Stomach (tissue), 19 donors: ENCODE measurements around the gene CRYBB1. TPM values are rescaled to one million over a fixed set of nuclear protein-coding genes. Genes with fewer than 3 reads are reported as not detected.

Source experiments
- DNase-seq, 2 donors: peaks; one replicate each; pipeline versions ENCODE4 v3.0.0 to v3.0.0-alpha.2; 2013 to 2019
- H3K27ac ChIP-seq, 5 donors: fragments of 200-600 bp in 4 of 5; sonication (generic) in 4 of 5; one replicate each; pipeline ENCODE4 v1.5.1; 2013 to 2019; ENCODE audit warnings: mild to moderate bottlenecking in 1 of 5, moderate library complexity in 1 of 5
- H3K27me3 ChIP-seq, 3 donors: fragments of 200-600 bp; sonication (generic); one replicate each; pipeline ENCODE4 v1.5.1; 2017 to 2019; ENCODE audit warnings: mixed run types in 1 of 3
- H3K36me3 ChIP-seq, 4 donors: fragments of 200-600 bp; sonication (generic); 1 replicate in 3 of 4; 2 replicates in 1 of 4; pipeline ENCODE4 v1.5.1; 2016 to 2019
- H3K4me1 ChIP-seq, 4 donors: fragments of 200-600 bp; sonication (generic); one replicate each; pipeline ENCODE4 v1.5.1; 2016 to 2019
- H3K4me3 ChIP-seq, 4 donors: fragments of 200-600 bp; sonication (generic) in 3 of 4; one replicate each; pipeline ENCODE4 v1.5.1; 2016 to 2019; ENCODE audit warnings: mild to moderate bottlenecking in 1 of 4
- H3K9me3 ChIP-seq, 4 donors: fragments of 200-600 bp; sonication (generic); one replicate each; pipeline ENCODE4 v1.5.1; 2016 to 2019
- CTCF ChIP-seq, 7 experiments: fragments of 450-650 bp in 4 of 7; fragments of 200-600 bp in 3 of 7; sonication (generic) in 3 of 7; IDR thresholded peaks; one replicate each; pipeline ENCODE4 v1.5.1; 2016 to 2019; ENCODE audit warnings: antibody characterized with exemption in 7 of 7, control low read depth in 2 of 7, mild to moderate bottlenecking in 1 of 7
- EP300 ChIP-seq: sonication (generic); formaldehyde crosslinking; IDR thresholded peaks from one replicate; pipeline ENCODE4 v1.6.1; 2017; ENCODE audit warnings: antibody characterized with exemption
- POLR2A ChIP-seq, 4 donors: fragments of 450-650 bp; IDR thresholded peaks; one replicate each; pipeline ENCODE4 v1.6.1; 2016; ENCODE audit warnings: antibody characterized with exemption in 4 of 4, control low read depth in 2 of 4, mild to moderate bottlenecking in 1 of 4, moderate library complexity in 1 of 4
- POLR2AphosphoS5 ChIP-seq, 3 donors: sonication (generic); formaldehyde crosslinking; IDR thresholded peaks; one replicate each; pipeline ENCODE4 v1.6.1; 2016; ENCODE audit warnings: antibody characterized with exemption in 3 of 3
- WGBS, 5 donors: extraction: QIAGEN DNeasy Blood & Tissue Kit in 3 of 5; methylation state at CpG; one replicate each; pipeline versions ENCODE4 v1.1.5 to v1.1.7; 2013 to 2018; 5-methylcytosine and 5-hydroxymethylcytosine counted together
- intact Hi-C: fragments of 100-400 bp; cut with DNase I; formaldehyde crosslinking; loops from one replicate; pipeline ENCODE4 v1.15.1; 2023; ENCODE audit warnings: low total_unique reads
- long read RNA-seq, 10 donors: transcript quantifications; one replicate each; lab custom pipeline, GENCODE V29; 2026
- polyA plus RNA-seq, 3 donors: library from polyadenylated mRNA; stranded (reverse); fragments of 200-250 nt; gene quantifications; one replicate each; pipeline ENCODE4 v1.2.3, GENCODE V29; 2013
- total RNA-seq, 5 donors: library from RNA; depleted of rRNA; stranded (reverse); fragments of >200 nt; gene quantifications; one replicate each; pipeline versions ENCODE4 v1.1.0 to v1.2.3, GENCODE V29; 2014 to 2016
- donor health status: healthy with polysubstance abuse.
- donor health status: Bipolar disorder and iron deficiency.
- donor health status: healthy.

The CRYBB1 gene
- total RNA-seq: under 1 TPM in 1 of 5 donors, not detected in 4; 0.55 TPM
- polyA plus RNA-seq: 1 to 10 TPM in 1 of 3 donors, under 1 TPM in 2; 0.20 to 1.2 (median 0.68) TPM
- long read RNA-seq, donor 1: 0 reads
- long read RNA-seq, donor 2: 0 reads
- long read RNA-seq, donor 3: 0 reads
- long read RNA-seq, donor 4: 0 reads
- long read RNA-seq, donor 5: 0 reads
- long read RNA-seq, donor 6, partial matches to known transcripts: 0 of 1 reads
- long read RNA-seq, donor 6, other reads (novel, unspliced or antisense): 0 of 1 reads
- long read RNA-seq, donor 7: 0 reads
- long read RNA-seq, donor 8: 0 reads
- long read RNA-seq, donor 9: 0 reads
- long read RNA-seq, donor 10: 0 reads

- Histone ChIP-seq H3K36me3 (no peaks in the 10 kb centered on the region), H3K27me3 (peaks cover 0 to 70% (median 0%) of the 10 kb centered on the region in 3 donors), H3K4me1 (peaks cover 0 to 5% (median 0%) of the 10 kb centered on the region in 4 donors), H3K27ac (no peak within 1 kb of the TSS), H3K9me3 (no peaks in the 10 kb centered on the region), H3K4me3 (no peak within 1 kb of the TSS)
- DNase-seq: no peak
- TF ChIP-seq POLR2A (IDR thresholded peaks at IDR 0.05): no peak
- no peak for TF ChIP-seq EP300
- TF ChIP-seq CTCF (IDR thresholded peaks at IDR 0.05): no peak
- TF ChIP-seq POLR2AphosphoS5 (IDR thresholded peaks at IDR 0.05): no peak
- intact Hi-C loops: no loop called here
- 53 to 63% (median 59%) methylated on average over 7 of the region's 7 CpGs for WGBS, 5 donors
Observed at GRCh38 chr22:26617271-26618199, at the start of gene CRYBB1. Gene CRYBB1, minus strand, starts transcription at chr22:26618027. Its CDS starts 1,708 bp downstream, at chr22:26616319.

DNA sequence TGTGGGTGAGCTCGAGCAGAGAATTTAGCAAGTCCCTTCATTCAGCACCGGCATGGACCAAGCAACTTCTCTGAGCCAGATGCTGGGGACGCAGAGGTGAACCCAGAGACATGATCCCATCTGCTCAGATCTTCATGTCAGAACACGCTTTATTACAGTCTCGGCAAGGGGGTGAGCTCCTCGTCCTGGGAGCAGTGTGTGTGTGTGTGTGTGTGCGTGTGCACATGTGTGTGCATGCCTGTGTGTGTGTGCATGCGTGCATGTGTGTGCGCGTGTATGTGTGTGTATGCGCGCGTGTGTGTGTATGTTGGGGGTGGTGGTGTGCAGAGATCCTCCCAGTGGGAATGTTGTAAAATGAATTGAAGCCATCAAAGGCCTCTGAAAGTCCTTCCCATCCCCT lies 49.3 kb upstream of the CRYBB1 start:
- no peak for TF ChIP-seq CTCF (IDR thresholded peaks at IDR 0.05)
- TF ChIP-seq POLR2AphosphoS5 (IDR thresholded peaks at IDR 0.05): no peak
- no peak for TF ChIP-seq POLR2A (IDR thresholded peaks at IDR 0.05)
- no peak for TF ChIP-seq EP300
- Histone ChIP-seq H3K27ac (no peak overlapping the region), H3K9me3 (no peaks in the 10 kb centered on the region), H3K4me3 (no peak overlapping the region), H3K36me3 (no peaks in the 10 kb centered on the region), H3K4me1 (peaks cover 3 to 22% (median 5%) of the 10 kb centered on the region in 4 donors), H3K27me3 (peaks cover 0 to 30% (median 0%) of the 10 kb centered on the region in 3 donors)
- 76 to 85% (median 84%) methylated on average over 11 to 13 of the region's 13 CpGs for WGBS, 5 donors
- intact Hi-C loops: no loop called here
- no peak for DNase-seq

- Histone ChIP-seq H3K27me3 (peaks cover 0 to 42% (median 3%) of the 10 kb centered on the region in 3 donors), H3K4me1 (peaks cover 0 to 10% (median 0%) of the 10 kb centered on the region in 4 donors), H3K27ac (no peak overlapping the region), H3K36me3 (no peaks in the 10 kb centered on the region), H3K4me3 (no peak overlapping the region), H3K9me3 (no peaks in the 10 kb centered on the region)
- TF ChIP-seq POLR2AphosphoS5 (IDR thresholded peaks at IDR 0.05): no peak
- no peak for TF ChIP-seq CTCF (IDR thresholded peaks at IDR 0.05)
- TF ChIP-seq EP300: no peak
- TF ChIP-seq POLR2A (IDR thresholded peaks at IDR 0.05): no peak
- intact Hi-C loops: no loop called here
- WGBS, 5 donors: 22 to 45% (median 39%) methylated on average over 4 of the region's 4 CpGs
- DNase-seq: no peak
Observed at GRCh38 chr22:26665813-26666231, 48.0 kb upstream of the CRYBB1 start.

DNA sequence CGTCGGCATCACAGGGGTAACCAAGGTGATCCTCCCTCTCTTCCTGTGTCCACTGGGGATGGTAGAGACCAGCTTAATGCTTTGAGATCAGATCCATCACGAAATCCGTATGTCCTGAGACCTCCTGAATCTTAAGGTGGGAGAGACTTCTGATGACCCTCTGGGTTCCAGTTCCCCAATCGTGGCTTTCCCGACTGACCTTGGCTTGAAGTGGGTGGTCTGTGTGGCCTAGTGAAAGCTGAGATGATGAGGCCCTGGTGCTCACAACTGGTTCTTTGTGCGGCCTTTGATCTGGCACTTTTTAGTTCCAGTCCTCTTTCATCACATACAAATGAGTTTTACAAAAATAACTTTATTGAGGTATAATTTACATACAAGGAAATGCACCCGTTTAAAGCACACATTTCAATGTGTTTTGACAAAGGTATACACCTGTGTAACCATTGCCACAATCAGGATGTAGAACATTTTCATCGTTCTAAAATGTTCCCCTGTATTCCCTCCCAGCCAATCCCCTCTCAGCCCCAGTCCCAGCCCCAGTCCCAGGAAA lies 45.6 kb upstream of the CRYBB1 start:
- 73 to 86% (median 78%) methylated on average over 9 of the region's 9 CpGs for WGBS, 5 donors
- H3K4me1 ChIP-seq: peaks cover 7 to 17% (median 8%) of the 10 kb centered on the region in 4 donors
- H3K9me3 ChIP-seq: no peaks in the 10 kb centered on the region
- TF ChIP-seq EP300 (no peak), POLR2AphosphoS5 (IDR thresholded peaks at IDR 0.05) (no peak), POLR2A (IDR thresholded peaks at IDR 0.05) (no peak), CTCF (IDR thresholded peaks at IDR 0.05) (no peak)
- H3K4me3 ChIP-seq: no peak overlapping the region
- H3K27me3 ChIP-seq: peaks cover 1 to 65% (median 14%) of the 10 kb centered on the region in 3 donors
- H3K27ac ChIP-seq: no peak overlapping the region
- intact Hi-C loops: no loop called here
- no peak for DNase-seq
- no peaks in the 10 kb centered on the region for H3K36me3 ChIP-seq
